B cell (primary cell): ENCODE measurements around the gene PLPP7. TPM values are rescaled to one million over a fixed set of nuclear protein-coding genes. Genes with fewer than 3 reads are reported as not detected.

Experiments
- ATAC-seq: fragments of 200-7000 bp; cut with Tn5 transposase; one replicate; pipeline ENCODE4 v1.10.0; 2021; ENCODE audit warnings: low read depth, mild to moderate bottlenecking, moderate number of reproducible peaks, moderate library complexity
- CTCF ChIA-PET: fragments of 350-600 bp; sonication (Branson Sonifier 250); formaldehyde crosslinking; loops from one replicate; lab custom pipeline; 2021; ENCODE audit warnings: antibody characterized with exemption, inconsistent platforms; lab: Charles Lee
- POLR2A ChIA-PET: fragments of 350-600 bp; sonication (Branson Sonifier 250); formaldehyde crosslinking; loops from one replicate; lab custom pipeline; 2021; ENCODE audit warnings: antibody characterized with exemption; lab: Charles Lee
- DNase-seq: peaks from one replicate; pipeline ENCODE4 v3.0.0; 2013
- H2AFZ ChIP-seq: 2 replicates; pipeline ENCODE4 v1.6.1; 2012; ENCODE audit warnings: mild to moderate bottlenecking, low read depth, low read length; ENCODE audit not compliant: insufficient read depth, poor library complexity, severe bottlenecking
- H3K27ac ChIP-seq, 2 donors: 1 replicate in 1 of 2; 2 replicates in 1 of 2; pipeline ENCODE4 v1.5.1; 2012 to 2013; ENCODE audit warnings: low read length in 2 of 2, mild to moderate bottlenecking in 2 of 2, moderate library complexity in 1 of 2
- H3K27me3 ChIP-seq, 4 experiments: fragments of 200-600 bp in 1 of 4; sonication (generic) in 1 of 4; replicated peaks in 1 of 4; 1 replicate in 2 of 4; 2 replicates in 2 of 4; pipeline versions ENCODE4 v1.6.1 to v1.7.0; 2013 to 2016; ENCODE audit warnings: low read length in 3 of 4, mild to moderate bottlenecking in 2 of 4, mixed read lengths in 1 of 4, moderate library complexity in 1 of 4; ENCODE audit not compliant: insufficient read depth in 4 of 4, control insufficient read depth in 3 of 4; ENCODE audit errors: control extremely low read depth in 1 of 4
- H3K36me3 ChIP-seq, 2 experiments: replicated peaks in 1 of 2; 1 replicate in 1 of 2; 2 replicates in 1 of 2; pipeline versions ENCODE4 v1.6.1 to v1.7.1; 2013; ENCODE audit warnings: low read length in 1 of 2; ENCODE audit not compliant: insufficient read depth in 2 of 2, control insufficient read depth in 1 of 2; ENCODE audit errors: control extremely low read depth in 1 of 2, extremely low read depth in 1 of 2
- H3K4me1 ChIP-seq, 2 donors: fragments of 200-600 bp in 1 of 2; sonication (generic) in 1 of 2; 1 replicate in 1 of 2; 2 replicates in 1 of 2; pipeline versions ENCODE4 v1.5.1 to v1.6.1; 2013 to 2017; ENCODE audit warnings: low read length in 2 of 2; ENCODE audit not compliant: control insufficient read depth in 2 of 2, insufficient read depth in 2 of 2
- H3K4me2 ChIP-seq: replicated peaks from 2 replicates; pipeline ENCODE3; 2012; ENCODE audit warnings: mild to moderate bottlenecking, low read depth, low read length; ENCODE audit not compliant: poor library complexity, severe bottlenecking
- H3K4me3 ChIP-seq, 5 experiments: fragments of 200-600 bp in 1 of 5; sonication (generic) in 1 of 5; 1 replicate in 3 of 5; 2 replicates in 2 of 5; pipeline versions ENCODE4 v1.5.1 to v1.7.0; 2011 to 2016; ENCODE audit warnings: low read length in 4 of 5, mild to moderate bottlenecking in 4 of 5, low read depth in 2 of 5, control low read depth in 1 of 5, moderate library complexity in 1 of 5; ENCODE audit not compliant: insufficient read depth in 1 of 5; ENCODE audit errors: control extremely low read depth in 1 of 5, extremely low read depth in 1 of 5
- H3K79me2 ChIP-seq: fragments of 200-600 bp; sonication (generic); one replicate; pipeline ENCODE4 v1.6.0; 2016; ENCODE audit warnings: low read length; ENCODE audit not compliant: control insufficient read depth, insufficient read depth
- H3K9ac ChIP-seq: fragments of 200-600 bp; sonication (generic); 2 replicates; pipeline ENCODE4 v1.6.1; 2017; ENCODE audit warnings: mild to moderate bottlenecking, low read length, moderate library complexity
- H3K9me3 ChIP-seq, 3 donors: one replicate each; pipeline versions ENCODE4 v1.6.1 to v1.7.1; 2013; ENCODE audit warnings: low read length in 2 of 3; ENCODE audit not compliant: control insufficient read depth in 2 of 3, insufficient read depth in 1 of 3; ENCODE audit errors: control extremely low read depth in 1 of 3
- H4K20me1 ChIP-seq: 2 replicates; pipeline ENCODE4 v1.6.0; 2012; ENCODE audit warnings: mild to moderate bottlenecking, low read length; ENCODE audit not compliant: insufficient read depth, control insufficient read depth, poor library complexity, severe bottlenecking
- H3K27ac Mint-ChIP-seq: one replicate; pipeline ENCODE4 v1.8.0; 2021; ENCODE audit warnings: mixed read lengths
- H3K27me3 Mint-ChIP-seq: one replicate; pipeline ENCODE4 v1.8.0; 2021; ENCODE audit warnings: mixed read lengths
- H3K4me1 Mint-ChIP-seq: one replicate; pipeline ENCODE4 v1.8.0; 2021; ENCODE audit warnings: mixed read lengths
- H3K4me3 Mint-ChIP-seq: one replicate; pipeline ENCODE4 v1.8.0; 2021; ENCODE audit warnings: mixed read lengths
- H3K9me3 Mint-ChIP-seq: one replicate; pipeline ENCODE4 v1.8.0; 2022; ENCODE audit warnings: mixed read lengths; ENCODE audit not compliant: insufficient read depth
- CTCF ChIP-seq: fragments of 200-600 bp; IDR thresholded peaks from one replicate; pipeline ENCODE4 v1.8.0; 2022; ENCODE audit warnings: antibody characterized with exemption, mild to moderate bottlenecking
- EZH2 ChIP-seq: IDR thresholded peaks from 2 replicates; pipeline ENCODE4 v1.6.1; 2012; ENCODE audit warnings: borderline replicate concordance, low read depth, mild to moderate bottlenecking, moderate library complexity, low read length; ENCODE audit not compliant: insufficient read depth, poor library complexity, severe bottlenecking
- WGBS: methylation state at CpG from one replicate; pipeline ENCODE4 v1.1.5; 2013; ENCODE audit warnings: missing lambda C conversion rate; ENCODE audit not compliant: insufficient coverage; 5-methylcytosine and 5-hydroxymethylcytosine counted together
- intact Hi-C: fragments of 100-400 bp; cut with micrococcal nuclease; formaldehyde crosslinking; loops from one replicate; pipeline ENCODE4 v1.10.0; 2022
- polyA plus RNA-seq: library from polyadenylated mRNA; depleted of rRNA; stranded (reverse); fragments of >200 nt; gene quantifications from 2 replicates; pipeline ENCODE4 v1.2.3, GENCODE V29; 2012
- total RNA-seq, 2 donors: library from RNA; stranded (reverse); fragments of 120-200 nt in 1 of 2; gene quantifications; 1 replicate in 1 of 2; 2 replicates in 1 of 2; pipeline versions ENCODE4 v1.2.3 to v1.2.4, GENCODE V29; 2013 to 2022

Gene PLPP7
- total and polyA plus RNA-seq, 2 donors (not counting 1 experiment from before 2014, with no cell fraction given): 0.57 to 2.0 TPM

DNA sequence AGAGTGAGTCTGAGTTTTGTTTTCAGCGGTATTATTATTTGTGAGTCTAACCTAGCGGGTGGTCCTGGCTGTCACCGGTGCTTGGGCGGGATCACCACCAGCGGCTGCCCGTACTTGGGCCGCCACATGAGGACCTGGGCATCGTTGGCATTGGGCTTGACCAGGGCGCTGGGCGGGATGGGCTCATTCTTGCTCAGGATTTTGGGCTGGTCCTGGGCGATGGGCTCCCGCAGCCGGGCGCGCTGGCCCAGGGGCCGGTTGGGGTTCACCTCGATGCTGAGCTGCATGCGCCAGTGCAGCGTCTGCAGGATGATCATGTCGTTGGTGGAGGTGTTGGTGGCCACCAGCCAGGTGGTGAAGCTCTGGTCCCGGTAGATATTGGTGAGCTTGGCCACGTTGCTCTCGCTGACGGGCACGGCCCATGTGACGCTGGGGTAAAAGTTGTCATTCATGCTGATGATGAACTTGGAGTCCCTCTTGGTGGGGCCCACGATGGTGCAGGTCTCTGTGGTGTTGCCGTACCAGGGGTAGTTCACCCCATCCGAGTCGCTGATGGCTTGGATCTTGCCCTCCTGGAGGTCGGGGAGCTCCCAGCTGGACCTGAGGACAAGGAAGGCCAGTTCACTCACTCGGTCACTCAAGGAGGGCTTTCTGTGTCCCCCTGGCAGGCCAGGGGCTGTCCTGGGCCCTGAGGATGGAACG, 28.6 kb upstream of the PLPP7 start:
- H3K4me1 ChIP-seq: peaks cover 50 to 58% of the 10 kb centered on the region in 2 donors
- peak; percentile 7 for DNase-seq
- H4K20me1 ChIP-seq: peaks cover 21% of the 10 kb centered on the region
- intact Hi-C loops: no loop called here
- no peak overlapping the region for H3K4me3 Mint-ChIP-seq
- no peaks in the 10 kb centered on the region for H3K9me3 Mint-ChIP-seq
- TF ChIP-seq EZH2 (no peak), CTCF (no peak)
- H2AFZ ChIP-seq: no peak overlapping the region
- POLR2A ChIA-PET: interaction anchor here (0.5 kb wide), 1 partner anchor 375 kb away, joined by 6 read pairs; no protein-coding TSS in a partner anchor
- WGBS: 98% methylated on average over 33 of the region's 33 CpGs
- H3K4me3 ChIP-seq: no peak overlapping the region
- H3K27me3 ChIP-seq: no peaks in the 10 kb centered on the region
- H3K27me3 Mint-ChIP-seq: no peaks in the 10 kb centered on the region
- peaks cover 41% of the 10 kb centered on the region for H3K4me1 Mint-ChIP-seq
- CTCF ChIA-PET: interaction anchor here (1.2 to 14.3 kb wide), 3 partner anchors 8 to 22 kb away, joined by 3 to 158 read pairs (median 4); partner anchors contain the start of gene FAM78A
- peak overlapping the region in 1 of 2 donors; percentile 80 for H3K27ac ChIP-seq
- no peak overlapping the region for H3K4me2 ChIP-seq
- no peak overlapping the region for H3K9ac ChIP-seq
- peaks cover 0 to 56% of the 10 kb centered on the region in 2 experiments for H3K36me3 ChIP-seq
- peak overlapping the region; percentile 70 for H3K27ac Mint-ChIP-seq
- no peak for ATAC-seq
- H3K9me3 ChIP-seq: no peaks in the 10 kb centered on the region
- H3K79me2 ChIP-seq: peaks cover 89% of the 10 kb centered on the region
